Tibial nerve (tissue), 4 donors: Measurements from ENCODE around the gene AANAT. TPM values are rescaled to one million over a fixed set of nuclear protein-coding genes. Genes with fewer than 3 reads are reported as not detected.

ENCODE experiments used
- DNase-seq, 2 donors: peaks; one replicate each; pipeline ENCODE4 v3.0.0-alpha.2; 2019; ENCODE audit warnings: low spot score in 2 of 2
- H3K27ac ChIP-seq, 4 donors: fragments of 200-600 bp; sonication (generic) in 3 of 4; one replicate each; pipeline ENCODE4 v1.5.1; 2017 to 2019; ENCODE audit warnings: mild to moderate bottlenecking in 1 of 4
- H3K27me3 ChIP-seq, 2 donors: fragments of 200-600 bp; sonication (generic) in 1 of 2; one replicate each; pipeline versions ENCODE4 v1.5.1 to v1.6.0; 2017 to 2019
- H3K36me3 ChIP-seq, 3 donors: fragments of 200-600 bp; sonication (generic); one replicate each; pipeline ENCODE4 v1.5.1; 2018 to 2019
- H3K4me1 ChIP-seq, 4 donors: fragments of 200-600 bp; sonication (generic) in 3 of 4; one replicate each; pipeline ENCODE4 v1.5.1; 2017 to 2019
- H3K4me3 ChIP-seq, 4 donors: fragments of 200-600 bp; sonication (generic) in 3 of 4; one replicate each; pipeline ENCODE4 v1.5.1; 2017 to 2019; ENCODE audit warnings: mild to moderate bottlenecking in 1 of 4, moderate library complexity in 1 of 4
- H3K9me3 ChIP-seq, 4 donors: fragments of 200-600 bp; sonication (generic) in 3 of 4; one replicate each; pipeline ENCODE4 v1.5.1; 2017 to 2019
- CTCF ChIP-seq, 5 experiments: fragments of 200-600 bp in 3 of 5; fragments of 450-650 bp in 2 of 5; sonication (generic) in 3 of 5; IDR thresholded peaks; one replicate each; pipeline ENCODE4 v1.5.1; 2016 to 2019; ENCODE audit warnings: antibody characterized with exemption in 5 of 5, mild to moderate bottlenecking in 3 of 5, moderate library complexity in 2 of 5
- EP300 ChIP-seq, 2 donors: sonication (generic); formaldehyde crosslinking; IDR thresholded peaks; one replicate each; pipeline ENCODE4 v1.6.1; 2017; ENCODE audit warnings: antibody characterized with exemption in 2 of 2, mild to moderate bottlenecking in 1 of 2
- POLR2A ChIP-seq, 2 donors: fragments of 450-650 bp; IDR thresholded peaks; one replicate each; pipeline ENCODE4 v1.6.1; 2017; ENCODE audit warnings: antibody characterized with exemption in 2 of 2, mild to moderate bottlenecking in 2 of 2, moderate library complexity in 2 of 2
- WGBS, 2 donors: methylation state at CpG; one replicate each; pipeline ENCODE4 v1.1.5; 2018; 5-methylcytosine and 5-hydroxymethylcytosine counted together
- total RNA-seq, 4 donors: library from RNA; depleted of rRNA; stranded (reverse); fragments of >200 nt; gene quantifications; one replicate each; pipeline ENCODE4 v1.1.0, GENCODE V29; 2016

AANAT gene
- total RNA-seq, 4 donors from 2014 or later = not detected

GRCh38 chr17:76437467-76438402, 29.7 kb upstream of the AANAT start:
- 78 to 81% methylated on average over 13 of the region's 13 CpGs for WGBS, 2 donors
- Histone ChIP-seq H3K4me3 (no peak overlapping the region), H3K27ac (no peak overlapping the region), H3K36me3 (no peaks in the 10 kb centered on the region), H3K4me1 (peaks cover 0 to 2% (median 0%) of the 10 kb centered on the region in 4 donors), H3K9me3 (no peaks in the 10 kb centered on the region), H3K27me3 (no peaks in the 10 kb centered on the region)
- DNase-seq = no peak
- TF ChIP-seq EP300 (IDR thresholded peaks at IDR 0.05) = no peak
- TF ChIP-seq POLR2A (IDR thresholded peaks at IDR 0.05) = no peak
- TF ChIP-seq CTCF (IDR thresholded peaks at IDR 0.05) = no peak

- Histone ChIP-seq H3K4me3 (no peak overlapping the region), H3K9me3 (no peaks in the 10 kb centered on the region), H3K36me3 (no peaks in the 10 kb centered on the region), H3K27ac (no peak overlapping the region), H3K27me3 (no peaks in the 10 kb centered on the region), H3K4me1 (no peaks in the 10 kb centered on the region)
- TF ChIP-seq CTCF (IDR thresholded peaks at IDR 0.05) (no peak), EP300 (IDR thresholded peaks at IDR 0.05) (no peak), POLR2A (IDR thresholded peaks at IDR 0.05) (no peak)
- no peak for DNase-seq
- WGBS, 2 donors = 83 to 87% methylated on average over 9 of the region's 9 CpGs
Observed at GRCh38 chr17:76438906-76439305, 28.5 kb upstream of the AANAT start.

GRCh38 chr17:76439314-76439928, 28.0 kb upstream of the AANAT start:
- no peak for TF ChIP-seq EP300 (IDR thresholded peaks at IDR 0.05)
- no peak for TF ChIP-seq POLR2A (IDR thresholded peaks at IDR 0.05)
- DNase-seq = no peak
- no peaks in the 10 kb centered on the region for H3K27me3 ChIP-seq

GRCh38 chr17:76440751-76441362, 26.5 kb upstream of the AANAT start:
- no peak for DNase-seq
- Histone ChIP-seq H3K9me3 (no peaks in the 10 kb centered on the region), H3K4me1 (peaks cover 0 to 4% (median 0%) of the 10 kb centered on the region in 4 donors), H3K36me3 (no peaks in the 10 kb centered on the region), H3K27me3 (no peaks in the 10 kb centered on the region), H3K27ac (no peak overlapping the region), H3K4me3 (no peak overlapping the region)
- WGBS, 2 donors = 72 to 80% methylated on average over 2 of the region's 2 CpGs
- TF ChIP-seq POLR2A (IDR thresholded peaks at IDR 0.05) = no peak
- no peak for TF ChIP-seq EP300 (IDR thresholded peaks at IDR 0.05)
- no peak for TF ChIP-seq CTCF (IDR thresholded peaks at IDR 0.05)

More at GRCh38 chr17:76439314-76439928, 28.0 kb upstream of the AANAT start:
- 86 to 90% methylated on average over 6 of the region's 6 CpGs for WGBS, 2 donors
- Histone ChIP-seq H3K27ac (no peak overlapping the region), H3K9me3 (no peaks in the 10 kb centered on the region), H3K36me3 (no peaks in the 10 kb centered on the region), H3K4me3 (no peak overlapping the region), H3K4me1 (no peaks in the 10 kb centered on the region)

- H3K4me3 ChIP-seq = no peak overlapping the region
- H3K9me3 ChIP-seq = no peaks in the 10 kb centered on the region
- no peak for DNase-seq
- 74 to 85% methylated on average over 13 of the region's 13 CpGs for WGBS, 2 donors
- H3K36me3 ChIP-seq = no peaks in the 10 kb centered on the region
- no peaks in the 10 kb centered on the region for H3K27me3 ChIP-seq
- no peak overlapping the region for H3K27ac ChIP-seq
- TF ChIP-seq EP300 (IDR thresholded peaks at IDR 0.05) (no peak), CTCF (IDR thresholded peaks at IDR 0.05) (no peak), POLR2A (IDR thresholded peaks at IDR 0.05) (no peak)
- peaks cover 0 to 8% (median 0%) of the 10 kb centered on the region in 4 donors for H3K4me1 ChIP-seq
Observed at GRCh38 chr17:76441686-76442340, 25.6 kb upstream of the AANAT start.
